Measurements from ENCODE around the gene HDAC9. TPM values are rescaled to one million over a fixed set of nuclear protein-coding genes. Genes with fewer than 3 reads are reported as not detected.

HDAC9 gene
- total RNA-seq, 1 donor from 2014 or later: 28.6 TPM

- Histone ChIP-seq H3K4me2 (no peak overlapping the region), H3K36me3 (no peaks in the 10 kb centered on the region), H3K27me3 (no peaks in the 10 kb centered on the region), H4K20me1 (ENCODE audit: low read depth) (no peaks in the 10 kb centered on the region), H3K4me3 (no peak overlapping the region), H3F3A (ENCODE audit: low read depth) (no peaks in the 10 kb centered on the region), H3K79me2 (ENCODE audit: low read depth) (no peaks in the 10 kb centered on the region), H2AFZ (replicated peaks) (no peak overlapping the region), H3K4me1 (no peaks in the 10 kb centered on the region), H3K9ac (no peak overlapping the region), H3K9me3 (ENCODE audit: low read depth) (no peaks in the 10 kb centered on the region), H3K27ac (no peak overlapping the region)
- Mint-ChIP-seq H3K27ac (no peak overlapping the region), H3K9me3 (no peaks in the 10 kb centered on the region), H3K4me3 (no peak overlapping the region), H3K4me1 (no peaks in the 10 kb centered on the region), H3K36me3 (no peaks in the 10 kb centered on the region), H3K27me3 (ENCODE audit: insufficient read depth, low read depth) (no peaks in the 10 kb centered on the region)
- TF ChIP-seq CTCF (IDR thresholded peaks at IDR 0.05) (no peak), EZH2 (IDR thresholded peaks at IDR 0.05) (no peak), EZH2phosphoT487 (IDR thresholded peaks at IDR 0.05) (no peak)
- no peak for DNase-seq (ENCODE audit: low spot score)
These were observed 259.2 kb downstream of the HDAC9 start for GRCh38 chr7:18754766-18755165.

- H3K4me2 ChIP-seq: no peak overlapping the region
- H3K27me3 ChIP-seq: no peaks in the 10 kb centered on the region
- no peak for TF ChIP-seq EZH2phosphoT487 (IDR thresholded peaks at IDR 0.05)
- TF ChIP-seq CTCF (IDR thresholded peaks at IDR 0.05): no peak
- no peak for TF ChIP-seq EZH2 (IDR thresholded peaks at IDR 0.05)
- no peaks in the 10 kb centered on the region for H4K20me1 ChIP-seq (ENCODE audit: low read depth)
- no peak overlapping the region for H3K27ac Mint-ChIP-seq
- no peaks in the 10 kb centered on the region for H3K36me3 Mint-ChIP-seq
- H3K4me3 ChIP-seq: no peak overlapping the region
- no peaks in the 10 kb centered on the region for H3K79me2 ChIP-seq (ENCODE audit: low read depth)
- no peaks in the 10 kb centered on the region for H3K9me3 Mint-ChIP-seq
- no peaks in the 10 kb centered on the region for H3K4me1 Mint-ChIP-seq
- H3K9ac ChIP-seq: no peak overlapping the region
- no peak overlapping the region for H3K4me3 Mint-ChIP-seq
- no peak for DNase-seq (ENCODE audit: low spot score)
- H3K27ac ChIP-seq: no peak overlapping the region
- H3F3A ChIP-seq (ENCODE audit: low read depth): no peaks in the 10 kb centered on the region
- H3K4me1 ChIP-seq: no peaks in the 10 kb centered on the region
- H3K9me3 ChIP-seq (ENCODE audit: low read depth): no peaks in the 10 kb centered on the region
- H3K36me3 ChIP-seq: no peaks in the 10 kb centered on the region
- no peak overlapping the region for H2AFZ ChIP-seq (replicated peaks)
- no peaks in the 10 kb centered on the region for H3K27me3 Mint-ChIP-seq (ENCODE audit: insufficient read depth, low read depth)
These were observed 260.2 kb downstream of the HDAC9 start for GRCh38 chr7:18755793-18756192.

GRCh38 chr7:18756378-18757050 is 261.0 kb downstream of the HDAC9 start:
- H3K4me3 Mint-ChIP-seq: no peak overlapping the region
- Histone ChIP-seq H3K27me3 (no peaks in the 10 kb centered on the region), H3K9me3 (ENCODE audit: low read depth) (no peaks in the 10 kb centered on the region), H3K4me2 (no peak overlapping the region), H3K36me3 (no peaks in the 10 kb centered on the region), H2AFZ (replicated peaks) (no peak overlapping the region), H3K4me1 (no peaks in the 10 kb centered on the region), H4K20me1 (ENCODE audit: low read depth) (no peaks in the 10 kb centered on the region), H3K79me2 (ENCODE audit: low read depth) (no peaks in the 10 kb centered on the region), H3K9ac (no peak overlapping the region), H3K4me3 (no peak overlapping the region), H3K27ac (no peak overlapping the region), H3F3A (ENCODE audit: low read depth) (no peaks in the 10 kb centered on the region)
- no peaks in the 10 kb centered on the region for H3K27me3 Mint-ChIP-seq (ENCODE audit: insufficient read depth, low read depth)
- H3K4me1 Mint-ChIP-seq: no peaks in the 10 kb centered on the region
- TF ChIP-seq CTCF (IDR thresholded peaks at IDR 0.05) (no peak), EZH2phosphoT487 (IDR thresholded peaks at IDR 0.05) (no peak), EZH2 (IDR thresholded peaks at IDR 0.05) (no peak)
- H3K27ac Mint-ChIP-seq: no peak overlapping the region
- no peaks in the 10 kb centered on the region for H3K36me3 Mint-ChIP-seq
- no peaks in the 10 kb centered on the region for H3K9me3 Mint-ChIP-seq
- DNase-seq (ENCODE audit: low spot score): no peak
